HEK293 (cell line): ENCODE measurements around the gene ALOX12B.

Experiments used
- BCL11B ChIP-seq: fragments of 450-650 bp; formaldehyde crosslinking; IDR thresholded peaks from 2 replicates; pipeline ENCODE4 v1.5.1; 2016; ENCODE audit warnings: low read depth, missing biosample characterization, missing genetic modification characterization
- GFI1B ChIP-seq: fragments of 450-650 bp; formaldehyde crosslinking; IDR thresholded peaks from 2 replicates; pipeline ENCODE4 v1.5.1; 2016; ENCODE audit warnings: missing biosample characterization, missing genetic modification characterization
- GLIS1 ChIP-seq: fragments of 450-650 bp; formaldehyde crosslinking; IDR thresholded peaks from 2 replicates; pipeline ENCODE4 v1.5.1; 2016; ENCODE audit warnings: missing biosample characterization, missing genetic modification characterization
- KLF1 ChIP-seq: fragments of 450-650 bp; formaldehyde crosslinking; IDR thresholded peaks from 2 replicates; pipeline ENCODE4 v1.5.1; 2016; ENCODE audit warnings: missing biosample characterization, missing genetic modification characterization
- KLF8 ChIP-seq: fragments of 450-650 bp; formaldehyde crosslinking; IDR thresholded peaks from 2 replicates; pipeline ENCODE4 v1.5.1; 2016; ENCODE audit warnings: missing biosample characterization, missing genetic modification characterization
- OVOL3 ChIP-seq: fragments of 450-650 bp; formaldehyde crosslinking; IDR thresholded peaks from 2 replicates; pipeline ENCODE4 v1.5.1; 2016; ENCODE audit warnings: missing biosample characterization, missing genetic modification characterization
- SP7 ChIP-seq: fragments of 450-650 bp; formaldehyde crosslinking; IDR thresholded peaks from 2 replicates; pipeline ENCODE4 v1.5.1; 2016; ENCODE audit warnings: missing biosample characterization, missing genetic modification characterization
- ZBTB1 ChIP-seq: fragments of 450-650 bp; formaldehyde crosslinking; IDR thresholded peaks from 2 replicates; pipeline ENCODE4 v1.5.1; 2016; ENCODE audit warnings: missing biosample characterization, missing genetic modification characterization
- ZBTB20 ChIP-seq: fragments of 450-650 bp; formaldehyde crosslinking; IDR thresholded peaks from 2 replicates; pipeline ENCODE4 v1.5.1; 2016; ENCODE audit warnings: missing biosample characterization, missing genetic modification characterization
- ZBTB8A ChIP-seq: fragments of 450-650 bp; formaldehyde crosslinking; IDR thresholded peaks from 2 replicates; pipeline ENCODE4 v1.5.1; 2016; ENCODE audit warnings: missing biosample characterization, missing genetic modification characterization
- ZFP3 ChIP-seq: fragments of 450-650 bp; formaldehyde crosslinking; IDR thresholded peaks from 2 replicates; pipeline ENCODE4 v1.5.1; 2016; ENCODE audit warnings: low read depth, missing biosample characterization, missing genetic modification characterization
- ZNF10 ChIP-seq: fragments of 450-650 bp; formaldehyde crosslinking; IDR thresholded peaks from 2 replicates; pipeline ENCODE4 v1.5.1; 2017; ENCODE audit warnings: missing biosample characterization, missing genetic modification characterization
- ZNF140 ChIP-seq: fragments of 450-650 bp; formaldehyde crosslinking; IDR thresholded peaks from 2 replicates; pipeline ENCODE4 v1.5.1; 2016; ENCODE audit warnings: missing biosample characterization, missing genetic modification characterization
- ZNF350 ChIP-seq: fragments of 450-650 bp; formaldehyde crosslinking; IDR thresholded peaks from 2 replicates; pipeline ENCODE4 v1.5.0; 2017; ENCODE audit warnings: missing biosample characterization, mild to moderate bottlenecking, missing genetic modification characterization
- ZNF394 ChIP-seq: fragments of 450-650 bp; formaldehyde crosslinking; IDR thresholded peaks from 2 replicates; pipeline ENCODE4 v1.5.1; 2016; ENCODE audit warnings: missing biosample characterization, missing genetic modification characterization, mild to moderate bottlenecking, moderate library complexity, borderline replicate concordance
- ZNF433 ChIP-seq: fragments of 450-650 bp; formaldehyde crosslinking; IDR thresholded peaks from 2 replicates; pipeline ENCODE4 v1.5.1; 2016; ENCODE audit warnings: missing biosample characterization, missing genetic modification characterization, low read depth
- ZNF449 ChIP-seq: fragments of 450-650 bp; formaldehyde crosslinking; IDR thresholded peaks from 2 replicates; pipeline ENCODE4 v1.5.1; 2017; ENCODE audit warnings: missing biosample characterization, mild to moderate bottlenecking, missing genetic modification characterization, moderate library complexity
- ZNF501 ChIP-seq: fragments of 450-650 bp; formaldehyde crosslinking; IDR thresholded peaks from 2 replicates; pipeline ENCODE4 v1.5.1; 2016; ENCODE audit warnings: missing biosample characterization, missing genetic modification characterization
- ZNF529 ChIP-seq: fragments of 450-650 bp; formaldehyde crosslinking; IDR thresholded peaks from 2 replicates; pipeline ENCODE4 v1.5.1; 2017; ENCODE audit warnings: missing genetic modification characterization, missing biosample characterization; ENCODE audit not compliant: insufficient replicate concordance
- ZNF544 ChIP-seq: fragments of 450-650 bp; formaldehyde crosslinking; IDR thresholded peaks from 2 replicates; pipeline ENCODE4 v1.5.0; 2017; ENCODE audit warnings: missing biosample characterization, missing genetic modification characterization
- ZNF558 ChIP-seq: fragments of 450-650 bp; formaldehyde crosslinking; IDR thresholded peaks from 2 replicates; pipeline ENCODE4 v1.5.1; 2016; ENCODE audit warnings: missing biosample characterization, missing genetic modification characterization
- ZNF560 ChIP-seq: fragments of 450-650 bp; formaldehyde crosslinking; IDR thresholded peaks from 2 replicates; pipeline ENCODE4 v1.5.1; 2017; ENCODE audit warnings: missing biosample characterization, missing genetic modification characterization, borderline replicate concordance
- ZNF585B ChIP-seq: fragments of 450-650 bp; formaldehyde crosslinking; IDR thresholded peaks from 2 replicates; pipeline ENCODE4 v1.5.1; 2016; ENCODE audit warnings: missing biosample characterization, missing genetic modification characterization
- ZNF654 ChIP-seq: fragments of 450-650 bp; formaldehyde crosslinking; IDR thresholded peaks from 2 replicates; pipeline ENCODE4 v1.5.1; 2016; ENCODE audit warnings: low read depth, missing biosample characterization, missing genetic modification characterization
- ZNF658 ChIP-seq: fragments of 450-650 bp; formaldehyde crosslinking; IDR thresholded peaks from 2 replicates; pipeline ENCODE4; 2016; ENCODE audit warnings: missing biosample characterization, missing genetic modification characterization
- ZNF777 ChIP-seq: fragments of 450-650 bp; formaldehyde crosslinking; IDR thresholded peaks from 2 replicates; pipeline ENCODE4 v1.5.1; 2017; ENCODE audit warnings: missing biosample characterization, missing genetic modification characterization, borderline replicate concordance
- TF ChIP-seq, protein P1 (sequence below): fragments of 450-650 bp; formaldehyde crosslinking; IDR thresholded peaks from 2 replicates; pipeline ENCODE4 v1.5.1; 2016; ENCODE audit warnings: missing biosample characterization, missing genetic modification characterization
- TF ChIP-seq, protein P2 (sequence below): fragments of 450-650 bp; formaldehyde crosslinking; IDR thresholded peaks from 2 replicates; pipeline ENCODE4 v1.5.1; 2016; ENCODE audit warnings: missing biosample characterization, missing genetic modification characterization
- TF ChIP-seq, protein P3 (sequence below): fragments of 450-650 bp; formaldehyde crosslinking; IDR thresholded peaks from 2 replicates; pipeline ENCODE4 v1.5.1; 2016; ENCODE audit warnings: missing biosample characterization, missing genetic modification characterization
- TF ChIP-seq, protein P4 (sequence below): fragments of 450-650 bp; formaldehyde crosslinking; optimal IDR thresholded peaks from 2 replicates; pipeline ENCODE3; 2016; ENCODE audit warnings: missing biosample characterization, mild to moderate bottlenecking, missing genetic modification characterization

Gene ALOX12B

GRCh38 chr17:8079291-8080207 lies 8.0 kb downstream of the ALOX12B start (continued):
- TF ChIP-seq ZBTB20 (peak; percentile 99), ZNF10 (peak; percentile 10; the same call in 1 of the 2 replicates), ZNF777 (tag by site-specific recombination) (peak; percentile 83), ZBTB1 (tag by site-specific recombination) (no peak), KLF8 (tag by site-specific recombination) (peak; percentile 59), OVOL3 (peak; percentile 53; the same call in 1 of the 2 replicates), SP7 (tag by site-specific recombination) (peak; percentile 71), ZNF585B (tag by site-specific recombination) (0 out of 2 replicates have a peak, but pooled peaks have one; percentile 23), GFI1B (tag by site-specific recombination) (no peak), ZNF529 (tag by site-specific recombination) (no peak), BCL11B (tag by site-specific recombination) (peak; percentile 85), GLIS1 (peak; percentile 45), ZNF560 (no peak), ZNF501 (tag by site-specific recombination) (peak; percentile 71), KLF1 (tag by site-specific recombination) (0 out of 2 replicates have a peak, but pooled peaks have one; percentile 0), ZNF658 (no peak), ZNF394 (tag by site-specific recombination) (no peak), ZFP3 (tag by site-specific recombination) (no peak), ZBTB8A (tag by site-specific recombination) (peak; percentile 89), ZNF433 (tag by site-specific recombination) (no peak), ZNF140 (tag by site-specific recombination) (no peak), ZNF558 (tag by site-specific recombination) (no peak), ZNF654 (tag by site-specific recombination) (peak; percentile 55), ZNF449 (tag by site-specific recombination) (peak; percentile 77), ZNF544 (tag by site-specific recombination) (no peak), ZNF350 (tag by site-specific recombination) (no peak)
- TF ChIP-seq, protein P1, sequence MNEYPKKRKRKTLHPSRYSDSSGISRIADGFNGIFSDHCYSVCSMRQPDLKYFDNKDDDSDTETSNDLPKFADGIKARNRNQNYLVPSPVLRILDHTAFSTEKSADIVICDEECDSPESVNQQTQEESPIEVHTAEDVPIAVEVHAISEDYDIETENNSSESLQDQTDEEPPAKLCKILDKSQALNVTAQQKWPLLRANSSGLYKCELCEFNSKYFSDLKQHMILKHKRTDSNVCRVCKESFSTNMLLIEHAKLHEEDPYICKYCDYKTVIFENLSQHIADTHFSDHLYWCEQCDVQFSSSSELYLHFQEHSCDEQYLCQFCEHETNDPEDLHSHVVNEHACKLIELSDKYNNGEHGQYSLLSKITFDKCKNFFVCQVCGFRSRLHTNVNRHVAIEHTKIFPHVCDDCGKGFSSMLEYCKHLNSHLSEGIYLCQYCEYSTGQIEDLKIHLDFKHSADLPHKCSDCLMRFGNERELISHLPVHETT = 0 out of 2 replicates have a peak, but pooled peaks have one; percentile 27
- TF ChIP-seq, protein P2, sequence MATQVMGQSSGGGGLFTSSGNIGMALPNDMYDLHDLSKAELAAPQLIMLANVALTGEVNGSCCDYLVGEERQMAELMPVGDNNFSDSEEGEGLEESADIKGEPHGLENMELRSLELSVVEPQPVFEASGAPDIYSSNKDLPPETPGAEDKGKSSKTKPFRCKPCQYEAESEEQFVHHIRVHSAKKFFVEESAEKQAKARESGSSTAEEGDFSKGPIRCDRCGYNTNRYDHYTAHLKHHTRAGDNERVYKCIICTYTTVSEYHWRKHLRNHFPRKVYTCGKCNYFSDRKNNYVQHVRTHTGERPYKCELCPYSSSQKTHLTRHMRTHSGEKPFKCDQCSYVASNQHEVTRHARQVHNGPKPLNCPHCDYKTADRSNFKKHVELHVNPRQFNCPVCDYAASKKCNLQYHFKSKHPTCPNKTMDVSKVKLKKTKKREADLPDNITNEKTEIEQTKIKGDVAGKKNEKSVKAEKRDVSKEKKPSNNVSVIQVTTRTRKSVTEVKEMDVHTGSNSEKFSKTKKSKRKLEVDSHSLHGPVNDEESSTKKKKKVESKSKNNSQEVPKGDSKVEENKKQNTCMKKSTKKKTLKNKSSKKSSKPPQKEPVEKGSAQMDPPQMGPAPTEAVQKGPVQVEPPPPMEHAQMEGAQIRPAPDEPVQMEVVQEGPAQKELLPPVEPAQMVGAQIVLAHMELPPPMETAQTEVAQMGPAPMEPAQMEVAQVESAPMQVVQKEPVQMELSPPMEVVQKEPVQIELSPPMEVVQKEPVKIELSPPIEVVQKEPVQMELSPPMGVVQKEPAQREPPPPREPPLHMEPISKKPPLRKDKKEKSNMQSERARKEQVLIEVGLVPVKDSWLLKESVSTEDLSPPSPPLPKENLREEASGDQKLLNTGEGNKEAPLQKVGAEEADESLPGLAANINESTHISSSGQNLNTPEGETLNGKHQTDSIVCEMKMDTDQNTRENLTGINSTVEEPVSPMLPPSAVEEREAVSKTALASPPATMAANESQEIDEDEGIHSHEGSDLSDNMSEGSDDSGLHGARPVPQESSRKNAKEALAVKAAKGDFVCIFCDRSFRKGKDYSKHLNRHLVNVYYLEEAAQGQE (tag by site-specific recombination) = 0 out of 2 replicates have a peak, but pooled peaks have one; percentile 26
- TF ChIP-seq, protein P3, sequence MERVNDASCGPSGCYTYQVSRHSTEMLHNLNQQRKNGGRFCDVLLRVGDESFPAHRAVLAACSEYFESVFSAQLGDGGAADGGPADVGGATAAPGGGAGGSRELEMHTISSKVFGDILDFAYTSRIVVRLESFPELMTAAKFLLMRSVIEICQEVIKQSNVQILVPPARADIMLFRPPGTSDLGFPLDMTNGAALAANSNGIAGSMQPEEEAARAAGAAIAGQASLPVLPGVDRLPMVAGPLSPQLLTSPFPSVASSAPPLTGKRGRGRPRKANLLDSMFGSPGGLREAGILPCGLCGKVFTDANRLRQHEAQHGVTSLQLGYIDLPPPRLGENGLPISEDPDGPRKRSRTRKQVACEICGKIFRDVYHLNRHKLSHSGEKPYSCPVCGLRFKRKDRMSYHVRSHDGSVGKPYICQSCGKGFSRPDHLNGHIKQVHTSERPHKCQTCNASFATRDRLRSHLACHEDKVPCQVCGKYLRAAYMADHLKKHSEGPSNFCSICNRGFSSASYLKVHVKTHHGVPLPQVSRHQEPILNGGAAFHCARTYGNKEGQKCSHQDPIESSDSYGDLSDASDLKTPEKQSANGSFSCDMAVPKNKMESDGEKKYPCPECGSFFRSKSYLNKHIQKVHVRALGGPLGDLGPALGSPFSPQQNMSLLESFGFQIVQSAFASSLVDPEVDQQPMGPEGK (tag by site-specific recombination) = peak; percentile 81
- TF ChIP-seq, protein P4, sequence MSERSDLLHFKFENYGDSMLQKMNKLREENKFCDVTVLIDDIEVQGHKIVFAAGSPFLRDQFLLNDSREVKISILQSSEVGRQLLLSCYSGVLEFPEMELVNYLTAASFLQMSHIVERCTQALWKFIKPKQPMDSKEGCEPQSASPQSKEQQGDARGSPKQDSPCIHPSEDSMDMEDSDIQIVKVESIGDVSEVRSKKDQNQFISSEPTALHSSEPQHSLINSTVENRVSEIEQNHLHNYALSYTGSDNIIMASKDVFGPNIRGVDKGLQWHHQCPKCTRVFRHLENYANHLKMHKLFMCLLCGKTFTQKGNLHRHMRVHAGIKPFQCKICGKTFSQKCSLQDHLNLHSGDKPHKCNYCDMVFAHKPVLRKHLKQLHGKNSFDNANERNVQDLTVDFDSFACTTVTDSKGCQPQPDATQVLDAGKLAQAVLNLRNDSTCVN = peak; percentile 92
